SK-N-SH treated with all-trans-retinoic acid at 6 μM for 48 hours (cell line): ENCODE results near the gene ANKRD33B.

Experiments
- ATAC-seq: fragments of 200-7000 bp; cut with Tn5 transposase; 3 replicates; pipeline ENCODE4 v1.9.1; 2020; ENCODE audit warnings: mild to moderate bottlenecking, moderate library complexity
- ARNTL ChIP-seq: fragments of 450-650 bp; formaldehyde crosslinking; IDR thresholded peaks from 2 replicates; pipeline ENCODE4 v1.5.0; 2020; ENCODE audit warnings: low read depth, mild to moderate bottlenecking, moderate library complexity, borderline replicate concordance
- BACH2 ChIP-seq: fragments of 250-450 bp; sonication (Bioruptor Pico); IDR thresholded peaks from 2 replicates; pipeline ENCODE4 v1.9.0; 2021; ENCODE audit warnings: mild to moderate bottlenecking, borderline replicate concordance
- CREB5 ChIP-seq: fragments of 250-450 bp; sonication (Bioruptor Pico); IDR thresholded peaks from 2 replicates; pipeline ENCODE4 v1.5.1; 2020; ENCODE audit warnings: low read depth, mild to moderate bottlenecking, moderate library complexity
- CSDC2 ChIP-seq: fragments of 250-450 bp; sonication (Bioruptor Pico); IDR thresholded peaks from 2 replicates; pipeline ENCODE4 v1.5.0; 2020; ENCODE audit warnings: mild to moderate bottlenecking, moderate library complexity
- CSRNP3 ChIP-seq: fragments of 250-450 bp; sonication (Bioruptor Pico); IDR thresholded peaks from 2 replicates; pipeline ENCODE4 v1.5.1; 2021; ENCODE audit warnings: mild to moderate bottlenecking, moderate library complexity
- ESRRG ChIP-seq: fragments of 250-450 bp; sonication (Bioruptor Pico); IDR thresholded peaks from 2 replicates; pipeline ENCODE4 v1.6.1; 2021; ENCODE audit warnings: mild to moderate bottlenecking
- ISL1 ChIP-seq: fragments of 250-450 bp; sonication (Bioruptor Pico); IDR thresholded peaks from 2 replicates; pipeline ENCODE4 v2.1.2; 2022; ENCODE audit warnings: mild to moderate bottlenecking, moderate library complexity
- OSR1 ChIP-seq: fragments of 250-450 bp; sonication (Bioruptor Pico); IDR thresholded peaks from 2 replicates; pipeline ENCODE4 v1.8.0; 2022; ENCODE audit warnings: moderate library complexity, mild to moderate bottlenecking, inconsistent platforms
- PATZ1 ChIP-seq: fragments of 250-450 bp; sonication (Bioruptor Pico); IDR thresholded peaks from 2 replicates; pipeline ENCODE4 v1.8.0; 2020; ENCODE audit warnings: mild to moderate bottlenecking, moderate library complexity, borderline replicate concordance
- POU6F1 ChIP-seq: fragments of 250-450 bp; sonication (Bioruptor Pico); IDR thresholded peaks from 2 replicates; pipeline ENCODE4 v1.8.0; 2021; ENCODE audit warnings: low read depth, mild to moderate bottlenecking, moderate library complexity, borderline replicate concordance
- PPARA ChIP-seq: fragments of 250-450 bp; sonication (Bioruptor Pico); IDR thresholded peaks from 2 replicates; pipeline ENCODE4 v1.5.0; 2020; ENCODE audit warnings: mild to moderate bottlenecking, borderline replicate concordance
- RARB ChIP-seq: fragments of 250-450 bp; sonication (Bioruptor Pico); IDR thresholded peaks from 2 replicates; pipeline ENCODE4 v1.8.0; 2021; ENCODE audit warnings: mild to moderate bottlenecking, moderate library complexity
- SNAI2 ChIP-seq: fragments of 250-450 bp; sonication (Bioruptor Pico); IDR thresholded peaks from 2 replicates; pipeline ENCODE4 v1.5.0; 2020; ENCODE audit warnings: mild to moderate bottlenecking, moderate library complexity
- TCF4 ChIP-seq: fragments of 250-450 bp; sonication (Bioruptor Pico); IDR thresholded peaks from 2 replicates; pipeline ENCODE4 v1.8.0; 2021; ENCODE audit warnings: mild to moderate bottlenecking, moderate library complexity, borderline replicate concordance
- TSHZ2 ChIP-seq: fragments of 250-450 bp; sonication (Bioruptor Pico); IDR thresholded peaks from 2 replicates; pipeline ENCODE4 v1.5.0; 2020; ENCODE audit warnings: mild to moderate bottlenecking, moderate library complexity
- ZC3H10 ChIP-seq: fragments of 250-450 bp; sonication (Bioruptor Pico); IDR thresholded peaks from 2 replicates; pipeline ENCODE4 v1.5.1; 2021; ENCODE audit warnings: mild to moderate bottlenecking, moderate library complexity
- ZFP3 ChIP-seq: fragments of 250-450 bp; sonication (Bioruptor Pico); IDR thresholded peaks from 2 replicates; pipeline ENCODE4 v1.5.0; 2020; ENCODE audit warnings: mild to moderate bottlenecking, moderate library complexity
- ZFP30 ChIP-seq: fragments of 450-650 bp; formaldehyde crosslinking; IDR thresholded peaks from 2 replicates; pipeline ENCODE4 v1.5.0; 2022; ENCODE audit warnings: mild to moderate bottlenecking, moderate library complexity
- ZNF70 ChIP-seq: fragments of 450-650 bp; formaldehyde crosslinking; IDR thresholded peaks from 2 replicates; pipeline ENCODE4 v1.5.0; 2020; ENCODE audit warnings: mild to moderate bottlenecking, moderate library complexity
- ZNF8 ChIP-seq: fragments of 450-650 bp; formaldehyde crosslinking; IDR thresholded peaks from 2 replicates; pipeline ENCODE4 v1.5.0; 2020; ENCODE audit warnings: mild to moderate bottlenecking, moderate library complexity

ANKRD33B gene

GRCh38 chr5:10534561-10535530 lies 29.0 kb upstream of the ANKRD33B start:
- no peak for ATAC-seq
- no peak for TF ChIP-seq CSDC2 (CRISPR knock-in tag)
- no peak for TF ChIP-seq ZFP30 (CRISPR knock-in tag)
- TF ChIP-seq TSHZ2 (CRISPR knock-in tag), result no peak
- TF ChIP-seq ARNTL (CRISPR knock-in tag), result no peak
- no peak for TF ChIP-seq POU6F1 (CRISPR knock-in tag)
- no peak for TF ChIP-seq TCF4
- TF ChIP-seq ESRRG (CRISPR knock-in tag), result no peak
- no peak for TF ChIP-seq CREB5
- TF ChIP-seq BACH2 (CRISPR knock-in tag), result no peak
- TF ChIP-seq ZNF70, result no peak
- no peak for TF ChIP-seq ISL1 (CRISPR knock-in tag)
- TF ChIP-seq PPARA, result no peak
- no peak for TF ChIP-seq CSRNP3 (CRISPR knock-in tag)
- TF ChIP-seq ZC3H10 (CRISPR knock-in tag), result no peak
- TF ChIP-seq RARB, result no peak
- TF ChIP-seq ZFP3 (CRISPR knock-in tag), result no peak
- TF ChIP-seq ZNF8 (CRISPR knock-in tag), result no peak
- no peak for TF ChIP-seq PATZ1
- no peak for TF ChIP-seq SNAI2 (CRISPR knock-in tag)
- no peak for TF ChIP-seq OSR1 (CRISPR knock-in tag)

GRCh38 chr5:10536511-10536910 lies 27.4 kb upstream of the ANKRD33B start:
- TF ChIP-seq PPARA, result no peak
- no peak for TF ChIP-seq ZFP30 (CRISPR knock-in tag)
- TF ChIP-seq OSR1 (CRISPR knock-in tag), result no peak
- TF ChIP-seq TCF4, result no peak
- no peak for TF ChIP-seq ZNF70
- TF ChIP-seq TSHZ2 (CRISPR knock-in tag), result no peak
- TF ChIP-seq ZC3H10 (CRISPR knock-in tag), result no peak
- no peak for ATAC-seq
